Cardiac septum (tissue), 1 donor: ENCODE results near the gene NAALADL2. TPM values are rescaled to one million over a fixed set of nuclear protein-coding genes. Genes with fewer than 3 reads are reported as not detected.

Experiments
- DNase-seq: peaks from one replicate; pipeline ENCODE4 v3.0.0-alpha.2; 2020; ENCODE audit warnings: low spot score
- intact Hi-C: fragments of 100-400 bp; cut with DNase I; formaldehyde crosslinking; loops from one replicate; pipeline ENCODE4 v1.14.0; 2022
- total RNA-seq: library from RNA; stranded (reverse); fragmentation: NEBNext Ultra II Directional; extraction: Animal tissue kit (Norgen Biotek cat#: 25700); gene quantifications from one replicate; pipeline ENCODE4 v1.2.1, GENCODE V29; 2021
- donor health status: DM: no; HTN: no; CAD: no.

Gene NAALADL2
- total RNA-seq, 1 donor from 2014 or later, result 10.4 TPM

- intact Hi-C loops, result no loop called here
- no peak for DNase-seq
Measured at GRCh38 chr3:175274056-175274455, 414.9 kb downstream of the NAALADL2 start.

- intact Hi-C loops, result no loop called here
- no peak for DNase-seq
Measured at GRCh38 chr3:175274474-175275218, 415.5 kb downstream of the NAALADL2 start.

GRCh38 chr3:175278680-175279079 lies 419.5 kb downstream of the NAALADL2 start:
- intact Hi-C loops, result no loop called here
- DNase-seq, result no peak

GRCh38 chr3:175279457-175279856 lies 420.3 kb downstream of the NAALADL2 start:
- intact Hi-C loops, result no loop called here
- DNase-seq, result no peak

DNA sequence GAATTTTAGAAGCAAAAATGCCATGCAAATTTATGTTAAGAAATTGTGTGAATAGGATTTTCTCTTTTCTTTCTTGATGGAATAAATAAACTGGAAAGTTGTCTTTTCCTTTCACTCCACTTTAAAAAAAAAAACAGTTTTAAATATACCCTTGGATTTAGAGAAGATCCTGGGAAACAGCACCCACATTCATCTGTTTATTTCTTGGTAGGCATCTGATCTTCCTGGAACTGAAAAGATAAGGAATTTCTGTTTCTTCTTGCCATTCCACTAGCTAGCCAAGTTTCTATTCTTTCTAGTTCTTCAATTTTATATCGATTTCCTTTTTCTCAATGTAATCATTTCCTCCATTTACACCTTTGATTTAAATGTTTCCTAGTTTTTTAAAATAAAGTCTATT lies 420.8 kb downstream of the NAALADL2 start:
- DNase-seq, result no peak
- intact Hi-C loops, result no loop called here

DNA sequence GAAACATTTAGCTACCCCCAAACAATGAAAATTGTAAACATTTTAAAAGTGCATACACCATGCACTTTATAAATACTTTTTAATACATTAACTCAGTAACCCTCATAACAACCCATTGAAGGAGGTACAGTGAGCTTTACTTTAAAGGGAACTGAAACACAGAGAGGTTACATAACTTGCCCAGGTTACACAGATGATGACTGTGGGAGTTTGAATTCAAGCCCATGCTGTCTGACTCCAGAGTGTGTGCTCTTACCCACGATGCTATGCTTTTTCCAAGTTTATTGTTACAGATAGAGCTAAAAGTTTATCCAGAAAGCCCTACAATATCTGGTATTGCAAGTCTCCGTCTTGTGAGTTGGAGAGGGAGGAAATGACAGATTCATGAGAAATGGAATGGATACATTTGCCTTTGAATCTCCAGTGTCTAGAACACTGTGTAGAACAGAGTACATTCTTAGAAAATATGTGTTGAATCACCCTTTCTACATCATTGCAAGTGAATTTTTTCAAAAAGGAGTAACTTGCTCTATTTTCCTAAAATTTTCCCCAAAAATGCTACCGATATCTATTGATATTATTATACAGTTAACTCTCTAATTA lies 428.3 kb downstream of the NAALADL2 start:
- intact Hi-C loops, result no loop called here
- no peak for DNase-seq

DNA sequence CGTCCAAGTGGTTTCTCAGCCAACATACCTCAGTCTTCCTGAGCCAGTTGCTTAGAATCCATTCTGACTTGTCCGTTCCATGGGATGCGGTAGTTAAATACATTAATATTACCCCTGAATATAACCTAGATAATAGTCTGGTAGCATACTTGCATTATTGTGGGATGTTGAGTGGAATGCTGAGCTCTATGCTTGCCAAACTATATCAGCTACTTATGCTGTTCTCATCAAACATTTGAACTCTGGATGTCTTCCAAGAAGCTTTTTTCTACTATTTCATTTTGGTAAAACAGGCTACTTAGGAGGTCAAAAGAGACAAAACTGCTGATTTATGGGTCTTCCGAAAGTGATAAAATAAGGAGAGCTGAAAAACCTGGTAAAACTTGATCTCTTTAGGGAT lies 429.5 kb downstream of the NAALADL2 start:
- intact Hi-C loops, result no loop called here

GRCh38 chr3:175294793-175295192 lies 435.7 kb downstream of the NAALADL2 start:
- intact Hi-C loops, result no loop called here
- DNase-seq, result no peak

More for the DNA sequence above, 429.5 kb downstream of the NAALADL2 start:
- DNase-seq, result no peak

DNA sequence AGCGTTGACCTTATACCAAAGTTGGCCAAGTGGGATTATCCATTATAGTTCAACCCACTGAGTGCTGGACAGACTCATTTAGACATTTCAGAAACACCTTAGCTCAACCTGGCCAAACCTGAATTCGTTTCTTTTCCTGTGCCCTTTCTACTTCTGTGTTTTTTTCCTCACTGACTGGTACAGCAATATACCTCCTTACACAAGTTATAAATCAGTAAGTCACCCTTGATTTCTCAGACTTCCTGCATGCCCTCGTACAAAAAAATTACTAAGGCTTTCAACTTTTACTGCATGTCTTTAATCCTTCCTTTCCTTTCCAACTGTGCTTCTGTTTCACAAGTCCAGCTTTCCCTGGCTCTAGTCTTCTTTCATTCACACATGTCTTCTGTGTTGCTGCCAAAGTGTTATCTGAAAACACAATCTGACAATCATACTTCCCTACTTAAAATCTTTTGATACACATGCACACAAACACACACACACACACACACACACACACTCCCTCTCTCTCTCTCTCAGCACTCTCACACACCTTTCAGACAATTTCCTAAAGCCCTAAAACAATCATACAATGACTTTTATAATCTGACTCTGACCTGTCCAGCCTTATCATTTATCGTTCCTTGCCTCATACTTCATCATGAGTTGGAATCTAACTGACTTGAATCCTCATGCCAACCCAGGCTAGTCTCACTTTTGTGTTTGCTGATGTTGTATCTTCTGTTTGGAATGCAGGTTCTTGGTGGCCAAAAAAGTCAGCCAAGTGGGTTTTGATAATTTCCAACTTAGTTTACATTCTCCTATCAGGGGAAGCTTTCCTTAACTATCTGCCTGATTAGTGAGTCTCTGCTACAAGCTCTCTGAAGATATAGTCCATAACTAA lies 436.4 kb downstream of the NAALADL2 start:
- no peak for DNase-seq
- intact Hi-C loops, result no loop called here

DNA sequence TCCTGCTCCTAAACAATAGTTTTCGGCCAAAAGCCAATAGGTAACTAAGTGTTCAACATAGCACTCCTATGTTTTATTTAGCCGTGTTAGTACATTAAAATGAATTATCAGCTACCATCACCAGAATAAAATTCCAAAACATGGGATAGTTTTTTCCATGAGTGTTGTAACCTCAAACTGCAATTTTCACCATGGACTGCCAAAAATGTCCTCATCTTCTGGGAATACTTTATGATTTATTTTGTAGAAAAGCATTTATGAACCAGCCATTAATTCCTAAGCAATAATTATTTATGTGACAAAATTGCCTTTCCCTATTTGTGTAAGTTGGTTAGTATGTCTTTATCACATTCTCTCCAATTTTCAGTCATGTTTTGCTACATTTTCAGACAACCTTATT lies 438.1 kb downstream of the NAALADL2 start:
- intact Hi-C loops, result no loop called here

GRCh38 chr3:175301741-175302140 lies 442.6 kb downstream of the NAALADL2 start:
- no peak for DNase-seq

More for the DNA sequence above, 438.1 kb downstream of the NAALADL2 start:
- DNase-seq, result no peak

DNA sequence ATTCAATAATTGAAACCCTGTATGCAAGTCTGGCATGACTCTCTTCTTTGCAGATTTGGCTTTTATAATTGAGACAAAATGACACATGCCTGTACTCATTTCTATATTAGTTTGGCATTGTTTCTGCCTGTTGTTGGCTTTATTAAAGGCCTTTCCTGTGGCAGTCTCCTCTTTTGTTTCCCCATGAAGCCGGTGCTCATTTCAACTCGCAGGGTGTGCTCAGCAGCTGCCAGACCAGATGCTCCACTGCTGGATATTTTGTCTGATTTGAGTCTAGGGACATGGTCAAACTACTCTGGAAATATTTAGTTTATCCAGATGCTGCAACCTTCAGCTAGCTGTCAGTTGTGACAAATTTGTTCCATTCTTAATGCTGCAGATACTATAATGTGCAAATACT lies 445.3 kb downstream of the NAALADL2 start:
- no peak for DNase-seq
- intact Hi-C loops, result no loop called here

More at GRCh38 chr3:175301741-175302140, 442.6 kb downstream of the NAALADL2 start:
- intact Hi-C loops, result no loop called here

- intact Hi-C loops, result no loop called here
- no peak for DNase-seq
Measured at GRCh38 chr3:175307642-175308041, 448.5 kb downstream of the NAALADL2 start.

- no peak for DNase-seq
- intact Hi-C loops, result no loop called here
Measured at GRCh38 chr3:175308097-175308496, 449.0 kb downstream of the NAALADL2 start.

- intact Hi-C loops, result no loop called here
- DNase-seq, result no peak
Measured at GRCh38 chr3:175310046-175310445, 450.9 kb downstream of the NAALADL2 start.

DNA sequence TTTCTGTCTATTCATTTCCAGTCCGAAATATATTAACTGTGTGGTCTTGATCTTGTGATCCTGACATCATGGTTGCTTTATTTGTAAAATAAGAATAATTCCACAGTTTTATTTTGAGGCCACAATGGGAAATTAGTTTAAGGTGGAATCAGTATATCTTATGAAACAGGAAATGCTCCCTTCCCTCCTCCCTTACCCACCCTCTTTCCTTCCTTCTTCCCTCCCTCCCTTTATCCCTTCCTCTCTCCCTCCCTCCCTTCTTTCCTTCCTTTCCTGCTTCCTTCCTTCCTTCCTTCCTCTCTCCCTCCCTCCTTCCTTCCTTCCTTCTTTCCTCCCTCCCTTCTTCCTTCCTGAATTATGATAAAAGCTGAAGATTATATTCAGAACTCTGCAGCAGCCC lies 452.3 kb downstream of the NAALADL2 start:
- intact Hi-C loops, result no loop called here
- no peak for DNase-seq

- intact Hi-C loops, result no loop called here
- DNase-seq, result no peak
Measured at GRCh38 chr3:175311946-175312345, 452.8 kb downstream of the NAALADL2 start.

DNA sequence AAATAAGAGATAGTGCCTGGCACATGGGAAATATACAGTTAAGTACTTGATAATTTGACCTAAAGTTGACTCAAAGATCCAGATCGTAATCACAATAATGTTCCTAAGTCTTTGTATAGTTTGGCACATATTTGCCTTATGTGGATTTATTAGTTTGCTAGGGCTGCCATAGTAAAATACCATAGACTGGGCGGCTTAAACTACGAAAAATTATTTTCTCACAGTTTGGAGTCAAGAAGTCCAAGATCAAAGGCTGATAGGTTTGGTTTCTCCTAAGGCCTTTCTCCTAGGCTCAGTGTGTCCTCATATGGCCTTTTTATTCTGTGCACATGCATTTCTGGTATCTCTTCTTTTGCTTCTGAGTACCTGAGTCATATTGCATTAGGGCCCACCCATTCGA lies 453.7 kb downstream of the NAALADL2 start:
- DNase-seq, result no peak
- intact Hi-C loops, result no loop called here

DNA sequence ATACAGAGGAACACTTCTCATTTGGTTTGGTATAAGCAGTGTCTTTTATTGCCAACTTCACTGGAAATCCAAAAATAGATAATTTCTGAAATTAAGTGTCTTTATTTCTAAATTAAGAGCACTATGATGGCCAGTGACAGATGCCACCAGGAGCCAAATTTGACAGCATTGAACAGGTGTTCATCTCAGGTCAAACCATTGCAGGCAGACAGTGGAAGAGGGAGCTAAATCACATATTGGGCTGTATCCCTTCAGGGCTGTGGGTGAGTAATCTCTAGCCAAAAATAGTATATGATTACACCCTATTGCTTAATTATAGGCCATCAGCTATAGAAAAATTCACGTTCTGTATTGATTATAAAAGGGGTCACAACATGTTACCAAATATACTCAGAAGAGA lies 457.7 kb downstream of the NAALADL2 start:
- intact Hi-C loops, result no loop called here
- DNase-seq, result no peak

- intact Hi-C loops, result no loop called here
- no peak for DNase-seq
Measured at GRCh38 chr3:175325440-175325839, 466.3 kb downstream of the NAALADL2 start.
